Upper lobe of left lung (tissue), 4 donors: ENCODE data around the gene LILRB5.

Source experiments
- CTCF ChIP-seq, 6 experiments: fragments of 450-650 bp in 4 of 6; fragments of 200-600 bp in 2 of 6; sonication (generic) in 2 of 6; IDR thresholded peaks; one replicate each; pipeline ENCODE4 v1.5.1; 2016 to 2019; ENCODE audit warnings: antibody characterized with exemption in 6 of 6
- EP300 ChIP-seq, 4 donors: sonication (generic); formaldehyde crosslinking; IDR thresholded peaks; one replicate each; pipeline ENCODE4 v1.5.1; 2017; ENCODE audit warnings: antibody characterized with exemption in 4 of 4, control low read depth in 2 of 4
- POLR2A ChIP-seq, 4 donors: fragments of 450-650 bp; IDR thresholded peaks; one replicate each; pipeline ENCODE4 v1.5.1; 2016 to 2017; ENCODE audit warnings: antibody characterized with exemption in 4 of 4, mild to moderate bottlenecking in 2 of 4

GRCh38 chr19:54206030-54206830 lies 50.8 kb downstream of the LILRB5 start:
- TF ChIP-seq EP300 (IDR thresholded peaks at IDR 0.05) (no peak), CTCF (IDR thresholded peaks at IDR 0.05) (no peak), POLR2A (IDR thresholded peaks at IDR 0.05) (peak in 1 of 4 donors; percentile 30)
